ENCODE measurements around the gene NBEAL1.

GRCh38 chr2:203042178-203042577 lies 27.5 kb downstream of the NBEAL1 start:
- TF ChIP-seq EP300 (IDR thresholded peaks at IDR 0.05) (no peak), CTCF (IDR thresholded peaks at IDR 0.05) (no peak)

Data from tibial nerve (tissue), 4 donors.